ENCODE results near the gene FARP2.
A peak's percentile ranks its signal among the peaks of the same experiment; 100 is the strongest.
"Not testable (repeated sequence)": the region's sequence is repeated elsewhere in the genome, so short reads cannot be mapped to it uniquely, and the experiment has no call there.

Gene FARP2

DNA sequence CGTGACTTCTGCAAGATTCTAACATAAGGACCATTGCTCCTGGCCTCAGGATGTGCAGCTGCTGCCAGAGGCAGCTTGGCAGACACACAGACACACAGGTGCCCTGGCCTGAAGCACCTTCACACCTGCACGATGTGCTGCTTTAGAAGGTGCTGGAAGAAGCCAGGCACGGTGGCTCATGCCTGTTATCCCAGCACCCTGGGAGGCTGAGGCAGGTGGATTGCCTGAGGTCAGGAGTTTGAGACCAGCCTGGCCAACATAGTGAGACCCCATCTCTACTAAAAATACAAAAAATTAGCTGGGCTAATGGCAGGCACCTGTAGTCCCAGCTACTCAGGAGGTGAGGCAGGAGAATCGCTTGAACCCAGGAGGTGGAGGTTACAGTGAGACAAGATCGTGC lies 57.4 kb downstream of the FARP2 start:
- not testable (repeated sequence) for DNase-seq

GRCh38 chr2:241413929-241414580 lies 58.0 kb downstream of the FARP2 start:
- no peak for DNase-seq

DNA sequence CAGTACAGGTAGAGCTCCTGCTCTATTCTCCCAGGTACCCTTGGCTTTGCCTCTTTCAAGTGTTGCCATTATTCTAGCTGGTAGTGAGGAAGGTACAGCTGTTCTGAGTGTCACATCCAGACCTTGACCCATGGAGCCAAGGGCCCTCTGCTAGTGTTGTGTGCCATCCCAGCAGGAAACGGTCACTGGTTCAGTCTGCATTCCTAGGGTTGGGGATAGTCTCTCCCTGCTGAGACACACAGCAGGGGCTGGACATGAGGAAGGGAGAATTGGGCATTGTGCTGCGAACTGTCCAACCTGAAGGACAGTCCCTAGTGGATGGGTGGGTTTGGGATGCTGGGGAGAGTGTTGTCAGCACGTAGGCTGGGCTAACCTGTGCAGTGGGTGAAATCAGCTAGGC lies 59.1 kb downstream of the FARP2 start:
- no peak for DNase-seq

DNA sequence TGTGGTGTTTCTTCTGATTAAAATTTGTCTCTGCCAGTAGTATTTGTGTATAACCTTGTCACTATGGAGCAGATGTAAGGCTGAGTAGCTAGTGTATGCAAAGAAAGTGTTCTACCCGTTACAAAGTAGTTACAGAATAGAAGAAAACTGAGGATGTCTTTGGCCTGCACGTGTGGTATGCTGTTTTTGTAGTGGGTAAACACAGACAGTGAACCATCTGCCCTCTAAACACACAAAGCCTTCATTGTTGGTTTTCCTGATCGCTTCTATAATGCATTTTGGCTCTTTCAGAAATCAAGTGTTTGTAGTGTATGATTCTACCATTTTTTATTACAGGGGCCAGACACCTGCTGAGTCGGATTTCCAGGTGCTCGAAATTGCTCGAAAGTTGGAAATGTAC lies 61.5 kb downstream of the FARP2 start:
- peak; percentile 73 to 92 for DNase-seq

DNA sequence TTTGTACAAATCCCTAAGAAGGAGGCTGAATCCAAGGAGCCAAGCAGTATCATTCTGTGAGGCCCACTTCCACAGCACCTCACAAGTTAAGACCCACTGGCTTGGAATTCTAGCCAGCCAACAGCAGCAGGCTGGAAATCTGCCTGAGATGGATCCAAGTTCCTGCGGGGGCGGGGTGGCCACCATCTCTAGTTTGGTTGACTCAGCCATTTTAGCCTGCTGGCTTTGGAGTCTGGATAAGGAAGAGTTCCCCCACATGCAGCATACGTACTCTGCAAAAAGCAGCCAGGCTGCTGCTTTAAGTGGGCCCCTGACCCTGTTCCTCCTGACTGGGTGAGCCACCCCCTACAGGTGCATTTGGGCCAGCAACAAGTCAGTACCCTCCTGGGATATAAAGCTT lies 65.2 kb downstream of the FARP2 start:
- no peak for DNase-seq

- DNase-seq, result not testable (repeated sequence)
Observed at GRCh38 chr2:241421942-241422341, 65.9 kb downstream of the FARP2 start.

- DNase-seq, result no peak
Observed at GRCh38 chr2:241422350-241422749, 66.3 kb downstream of the FARP2 start.

- DNase-seq, result not testable (repeated sequence)
Observed at GRCh38 chr2:241423489-241423888, 67.4 kb downstream of the FARP2 start.

GRCh38 chr2:241425368-241425767 lies 69.3 kb downstream of the FARP2 start:
- no peak for DNase-seq

DNA sequence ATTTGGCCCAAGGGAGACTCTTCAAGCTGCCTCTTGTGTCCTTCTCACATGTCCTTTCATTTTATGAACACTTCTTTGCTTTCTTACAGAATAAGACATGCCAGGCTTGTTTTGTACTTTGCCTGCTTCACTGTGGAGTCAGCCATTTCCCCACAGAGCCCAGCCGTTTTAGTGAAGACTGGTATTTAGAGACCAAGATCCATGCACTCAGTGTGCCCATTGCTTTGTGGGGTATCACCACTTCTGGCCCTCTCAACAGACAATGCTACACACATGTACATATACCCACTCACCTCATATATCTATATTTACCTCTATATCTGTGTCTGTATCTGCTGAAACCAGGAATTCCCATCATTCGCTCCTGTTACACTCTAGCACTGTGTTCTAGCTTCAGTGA lies 74.1 kb downstream of the FARP2 start:
- DNase-seq, result no peak

DNA sequence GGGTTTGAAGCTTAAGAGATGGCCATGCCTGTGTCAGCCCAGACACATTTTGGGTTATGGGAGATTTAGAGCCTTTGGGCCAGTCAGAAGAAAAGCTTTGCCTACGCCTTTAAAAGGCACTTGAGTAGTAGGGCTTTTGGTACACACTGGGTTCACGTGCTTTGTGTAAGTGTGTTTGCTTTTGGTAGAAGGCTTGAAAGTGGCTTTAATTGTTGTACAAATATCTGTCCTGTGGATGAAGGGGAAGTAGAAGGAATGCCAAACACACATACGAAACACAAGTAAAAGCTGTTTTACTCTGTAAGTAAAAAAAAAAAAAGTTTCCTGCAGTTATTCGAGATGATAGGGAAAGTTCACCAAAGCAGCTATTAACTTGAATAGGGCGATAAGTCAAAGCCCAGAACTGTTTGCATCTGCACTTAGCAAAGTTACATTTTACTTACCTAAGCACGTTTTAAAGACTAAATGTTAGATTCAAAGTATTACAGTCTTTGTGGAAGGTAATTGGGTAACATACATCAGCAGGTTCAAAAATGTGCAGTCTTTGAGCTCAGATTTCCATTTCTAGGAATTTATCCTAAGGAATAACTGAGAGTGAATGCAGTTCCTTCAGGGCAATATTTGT lies 76.9 kb downstream of the FARP2 start:
- peak; percentile 20 to 81 for DNase-seq

DNA sequence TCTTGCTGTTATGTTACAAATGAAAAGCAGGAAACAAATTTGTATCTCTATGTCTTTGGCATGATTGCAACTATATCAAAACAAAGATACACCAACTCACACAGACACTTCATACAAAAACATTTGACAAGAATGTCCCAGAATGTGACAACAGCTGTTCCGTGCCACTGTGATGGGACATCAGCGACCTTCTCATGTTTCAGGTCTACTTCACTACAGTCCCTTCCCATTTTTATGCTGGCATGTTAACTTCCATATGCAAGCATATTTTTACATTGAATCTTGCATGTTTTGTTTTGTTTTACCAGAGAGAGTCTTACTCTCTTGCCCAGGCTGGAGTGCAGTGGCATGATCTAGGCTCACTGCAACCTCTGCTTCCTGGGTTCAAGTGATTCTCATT lies 81.1 kb downstream of the FARP2 start:
- no peak for DNase-seq

- DNase-seq, result no peak
Observed at GRCh38 chr2:241441492-241441891, 85.4 kb downstream of the FARP2 start.

GRCh38 chr2:241443486-241444223 lies 87.6 kb downstream of the FARP2 start:
- DNase-seq, result no peak

- no peak for DNase-seq
Observed at GRCh38 chr2:241445426-241445825, 89.3 kb downstream of the FARP2 start.

- not testable (repeated sequence) for DNase-seq
Observed at GRCh38 chr2:241450092-241450491, 94.0 kb downstream of the FARP2 start.

DNA sequence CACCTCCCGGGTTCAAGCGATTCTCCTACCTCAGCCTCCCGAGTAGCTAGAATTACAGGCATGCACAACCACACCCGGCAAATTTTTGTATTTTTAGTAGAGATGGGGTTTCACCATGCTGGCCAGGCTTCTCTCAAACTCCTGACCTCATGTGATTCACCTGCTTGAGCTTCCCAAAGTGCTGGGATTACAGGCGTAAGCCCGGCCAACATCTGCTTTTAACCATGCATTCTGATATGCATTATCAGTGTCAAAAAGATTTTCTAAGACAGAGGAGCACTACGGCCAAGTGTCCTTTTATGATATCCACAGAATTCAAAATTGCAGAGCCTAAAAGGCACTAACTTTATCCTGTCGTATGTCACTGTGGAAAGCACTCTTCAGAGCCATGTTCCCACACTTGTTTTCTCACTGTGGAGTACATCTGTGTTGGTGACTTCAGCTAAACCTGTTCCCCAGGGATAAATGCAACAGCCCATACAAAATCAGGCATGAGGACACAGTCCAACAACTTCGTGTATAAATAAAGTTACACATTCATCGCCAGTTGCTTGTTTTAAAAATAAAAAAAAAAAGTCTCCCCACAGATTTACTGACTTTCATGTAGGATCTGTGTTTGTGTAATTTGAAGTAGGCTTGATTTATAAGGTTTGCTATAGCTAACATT lies 95.9 kb downstream of the FARP2 start:
- DNase-seq, result no peak

GRCh38 chr2:241453919-241454318 lies 97.8 kb downstream of the FARP2 start:
- not testable (repeated sequence) for DNase-seq

GRCh38 chr2:241454837-241455485 lies 98.9 kb downstream of the FARP2 start:
- no peak for DNase-seq

DNA sequence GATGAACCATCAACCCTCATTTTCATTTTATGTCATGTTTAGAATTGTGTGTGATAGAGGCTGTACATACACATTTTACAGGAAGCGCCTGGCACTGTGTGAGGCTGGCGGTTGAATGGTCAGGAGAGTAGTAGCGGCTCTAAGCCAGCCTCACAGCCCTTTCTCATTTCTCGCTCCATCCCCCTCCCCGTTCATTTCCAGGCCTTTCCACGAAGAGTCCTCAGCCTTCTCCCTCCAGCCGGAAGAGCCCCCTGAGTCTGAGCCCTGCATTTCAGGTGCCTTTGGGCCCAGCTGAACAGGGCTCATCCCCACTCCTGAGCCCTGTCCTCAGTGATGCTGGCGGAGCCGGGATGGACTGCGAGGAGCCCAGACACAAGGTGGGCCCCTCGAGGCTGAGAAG lies 100.5 kb downstream of the FARP2 start:
- DNase-seq, result no peak

DNA sequence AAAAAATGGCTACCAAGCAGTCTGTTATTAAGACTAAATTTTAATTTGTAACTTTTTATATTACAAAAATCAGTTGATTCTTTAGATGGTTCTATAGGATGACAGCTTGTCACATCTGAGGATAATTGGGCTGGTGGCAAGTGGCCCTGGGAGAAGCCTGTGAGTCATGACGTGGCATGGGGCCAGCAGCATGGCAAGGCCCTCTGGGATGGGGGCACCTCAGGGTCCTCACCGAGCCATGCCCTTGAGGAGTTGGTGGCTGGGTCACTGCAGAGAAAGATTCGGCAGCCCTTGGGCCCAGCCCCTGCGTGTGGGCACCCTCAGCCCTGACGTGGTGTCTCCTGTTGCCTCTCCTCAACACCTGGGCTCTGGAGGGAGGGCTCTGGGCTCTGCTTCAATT lies 102.6 kb downstream of the FARP2 start:
- DNase-seq, result no peak

GRCh38 chr2:241459520-241459919 lies 103.4 kb downstream of the FARP2 start:
- no peak for DNase-seq

- DNase-seq, result no peak
Observed at GRCh38 chr2:241460631-241461030, 104.5 kb downstream of the FARP2 start.

Measured in NCI-H2081 (cell line).